GM21737 (cell line): ENCODE data around the gene NECTIN1.

ENCODE experiments used
- ATAC-seq: cut with Tn5 transposase; IDR thresholded peaks from one replicate; pipeline ENCODE4 v1.9.1; 2021; ENCODE audit warnings: mild to moderate bottlenecking, moderate library complexity; ENCODE audit not compliant: unreplicated experiment

Gene NECTIN1

GRCh38 chr11:119737366-119738058 lies 8.5 kb upstream of the NECTIN1 start:
- ATAC-seq, result no peak

DNA sequence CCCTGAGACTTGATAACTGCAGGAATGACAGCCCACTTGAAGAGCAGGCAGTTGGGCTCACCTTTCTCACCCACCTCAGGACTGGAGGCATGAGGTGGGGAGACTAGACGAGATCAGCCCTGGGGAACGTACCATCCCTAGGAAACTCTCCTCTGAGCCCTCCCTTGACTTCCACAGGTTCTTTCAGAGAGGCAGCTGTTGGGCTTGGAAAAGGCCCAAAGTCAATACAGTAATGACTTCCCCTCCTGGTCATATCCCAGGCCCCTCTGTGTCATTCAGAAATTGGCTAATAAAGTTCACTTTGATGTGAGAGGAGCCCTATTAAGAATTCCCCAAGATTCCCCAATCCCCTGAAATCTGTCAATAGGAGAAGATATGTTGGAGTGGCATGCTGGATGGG lies 5.8 kb upstream of the NECTIN1 start:
- ATAC-seq, result no peak

- no peak for ATAC-seq
These were observed 1.9 kb upstream of the NECTIN1 start for GRCh38 chr11:119730789-119731386.

- ATAC-seq, result no peak
These were observed 1.1 kb upstream of the NECTIN1 start for GRCh38 chr11:119729951-119730613.

DNA sequence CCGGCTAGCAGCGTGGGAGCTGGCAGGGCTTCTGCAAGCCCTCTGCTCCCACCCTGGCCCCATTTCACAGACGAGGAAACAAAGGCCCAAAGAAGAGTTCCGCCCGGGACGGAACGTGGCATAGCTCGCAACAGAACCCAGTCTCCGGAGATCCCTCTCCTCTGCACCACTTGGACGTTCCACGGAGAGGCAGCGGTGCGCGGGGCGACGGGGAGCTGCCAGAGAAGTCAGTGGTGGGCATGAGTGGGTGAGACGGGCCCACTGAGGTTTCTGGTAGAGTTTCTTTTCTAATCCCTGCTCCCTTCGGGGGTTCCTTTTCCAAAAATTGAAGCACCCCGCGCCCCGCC lies 554 bp upstream of the NECTIN1 start:
- ATAC-seq, result no peak

- ATAC-seq, result no peak
These were observed 781 bp downstream of the NECTIN1 start for GRCh38 chr11:119728211-119728626.

DNA sequence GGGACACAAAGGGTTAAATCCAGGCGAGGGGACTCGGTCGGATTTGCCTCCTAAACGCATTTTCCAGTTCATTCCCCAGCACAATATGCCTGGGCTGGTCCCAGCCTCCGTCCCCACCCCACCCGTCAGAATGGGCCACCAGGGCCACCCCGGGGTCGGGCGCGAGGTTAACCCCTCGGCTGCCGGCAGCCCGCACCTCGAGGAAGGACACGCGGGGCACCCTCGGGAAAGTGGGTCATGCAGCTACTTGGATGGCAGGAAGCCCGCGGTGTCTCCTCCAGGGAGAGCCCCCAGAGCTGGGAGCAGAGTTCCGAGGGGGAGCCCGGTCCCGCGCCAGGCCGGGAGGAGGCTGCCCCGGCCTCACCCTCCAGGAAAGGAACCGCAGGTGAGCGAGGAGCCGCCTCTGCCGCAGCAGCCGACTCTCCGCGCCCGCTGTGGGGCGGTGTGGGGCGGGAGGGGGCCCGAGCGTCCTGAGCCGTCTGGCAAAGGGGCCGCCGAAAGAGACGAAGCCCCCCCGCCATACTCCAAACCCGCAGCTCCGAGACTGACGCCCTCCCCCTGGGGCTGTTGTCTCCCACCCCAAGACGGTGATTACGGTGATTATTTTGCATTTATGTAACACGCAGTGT lies 1.4 kb downstream of the NECTIN1 start:
- ATAC-seq, result no peak

DNA sequence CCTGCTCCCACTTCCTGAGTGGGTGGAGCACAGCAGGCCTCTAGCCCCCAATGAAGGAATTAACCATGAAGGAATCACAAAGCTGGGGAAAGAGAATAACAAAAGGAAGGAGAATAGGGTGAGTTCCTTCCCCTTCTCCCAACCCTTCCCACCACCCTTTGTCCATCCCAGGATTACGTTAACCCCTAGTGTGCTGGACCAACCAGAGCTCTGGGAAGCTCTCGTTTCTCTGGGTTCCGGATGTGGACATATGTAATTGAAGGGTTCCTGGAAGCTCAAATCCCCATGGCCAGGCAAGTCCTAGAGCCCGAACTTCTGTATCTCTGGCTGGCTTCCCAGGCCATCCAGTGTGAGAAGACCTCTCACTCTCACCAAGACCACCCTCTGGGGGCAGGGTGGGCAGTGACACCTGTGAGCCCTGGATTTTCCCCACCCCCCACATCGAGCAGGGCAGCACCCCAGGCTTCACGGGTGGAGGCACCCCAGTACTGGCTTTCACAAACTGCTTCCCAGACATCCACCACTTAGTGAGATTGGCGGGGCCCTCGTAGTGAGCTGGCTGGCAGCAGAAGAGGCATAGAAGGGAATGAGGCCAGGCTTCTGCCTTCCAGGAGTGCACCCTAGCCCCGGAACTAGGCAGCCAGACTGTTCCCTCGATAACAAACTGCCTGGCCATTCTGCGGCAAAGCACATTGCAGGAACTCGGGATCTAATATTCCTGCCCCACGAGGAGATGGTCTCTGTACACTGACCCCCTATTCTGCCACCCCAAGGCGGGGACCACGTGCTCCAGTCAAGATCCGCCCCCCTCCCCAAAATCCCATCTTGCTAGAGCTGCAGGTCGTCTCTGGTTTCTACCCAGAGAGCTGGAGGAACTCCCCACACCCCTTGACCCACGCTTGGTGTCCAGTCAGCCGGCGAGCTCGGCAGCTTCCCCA lies 2.1 kb downstream of the NECTIN1 start:
- no peak for ATAC-seq

DNA sequence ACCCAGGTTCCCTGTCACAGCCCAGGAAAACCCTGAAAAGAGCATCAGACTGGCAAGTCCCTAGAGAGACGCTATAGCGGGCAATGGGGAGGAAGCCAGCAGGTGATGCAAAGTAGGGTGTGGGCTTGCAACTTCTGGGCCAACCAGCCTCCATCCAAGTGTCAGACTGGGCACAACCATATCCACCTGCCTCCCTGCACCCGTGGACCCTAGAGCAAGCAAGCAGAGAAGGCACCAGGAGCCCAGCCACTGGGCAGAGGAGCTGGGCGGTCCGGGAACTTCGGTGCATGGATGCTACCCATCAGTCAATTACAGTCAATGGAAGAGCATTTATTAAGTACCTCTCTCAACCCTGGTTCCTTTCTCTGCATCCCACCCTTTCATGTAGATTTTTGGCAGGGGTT lies 2.8 kb downstream of the NECTIN1 start:
- ATAC-seq, result no peak

- no peak for ATAC-seq
These were observed 4.0 kb downstream of the NECTIN1 start for GRCh38 chr11:119724956-119725355.

DNA sequence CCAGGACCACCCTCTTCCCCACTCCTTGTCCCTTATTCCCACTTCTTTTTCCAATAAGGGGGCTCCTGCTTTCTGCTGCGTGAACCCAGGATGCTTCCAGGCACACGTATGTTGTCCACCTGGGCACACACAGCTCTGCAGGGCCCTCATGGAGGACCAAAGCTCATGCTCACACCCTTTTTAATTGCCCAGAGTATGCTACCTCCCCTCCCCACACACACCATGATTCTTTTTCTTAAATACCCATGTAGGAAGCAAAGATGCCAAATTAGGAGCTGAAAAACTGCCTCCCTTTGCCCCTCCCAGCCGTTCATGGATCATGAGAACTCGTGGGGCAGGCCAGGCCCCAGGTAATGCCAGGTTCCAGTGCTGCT lies 5.1 kb downstream of the NECTIN1 start:
- ATAC-seq, result no peak

DNA sequence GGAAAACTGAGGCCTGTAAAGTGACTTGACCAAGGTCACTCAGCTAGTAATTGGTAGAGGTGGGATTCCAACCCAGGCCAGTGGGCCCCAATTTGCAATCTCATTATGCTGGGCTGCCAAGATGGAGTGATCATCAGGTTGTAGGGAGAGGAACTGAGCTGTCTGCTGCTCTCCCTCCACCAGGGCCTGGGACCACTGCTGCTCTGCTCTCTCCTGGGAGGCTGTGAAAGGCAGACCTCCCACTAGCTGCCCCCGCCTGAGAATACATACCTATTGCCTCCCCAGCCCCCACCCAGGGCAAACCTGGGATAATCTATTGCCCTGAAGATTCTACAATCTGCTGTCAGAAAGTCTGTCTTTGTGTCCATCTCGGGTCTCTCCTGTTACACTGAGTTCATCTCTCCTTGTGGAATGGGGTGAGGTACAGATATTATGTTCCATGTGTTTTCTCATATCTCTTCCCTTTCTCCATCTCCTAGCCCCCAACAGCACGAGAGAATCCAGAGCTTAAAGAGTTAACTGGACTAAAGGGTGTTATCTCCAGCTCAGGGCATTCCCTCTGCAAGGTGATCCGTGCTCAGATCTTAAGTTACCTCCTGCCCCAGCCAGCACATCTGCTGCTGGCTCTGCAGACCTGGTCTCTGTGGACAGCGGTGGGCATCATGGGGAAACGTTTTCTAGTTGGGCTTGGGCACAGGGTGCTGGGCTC lies 5.6 kb downstream of the NECTIN1 start:
- no peak for ATAC-seq

- no peak for ATAC-seq
These were observed 6.7 kb downstream of the NECTIN1 start for GRCh38 chr11:119722281-119722794.

DNA sequence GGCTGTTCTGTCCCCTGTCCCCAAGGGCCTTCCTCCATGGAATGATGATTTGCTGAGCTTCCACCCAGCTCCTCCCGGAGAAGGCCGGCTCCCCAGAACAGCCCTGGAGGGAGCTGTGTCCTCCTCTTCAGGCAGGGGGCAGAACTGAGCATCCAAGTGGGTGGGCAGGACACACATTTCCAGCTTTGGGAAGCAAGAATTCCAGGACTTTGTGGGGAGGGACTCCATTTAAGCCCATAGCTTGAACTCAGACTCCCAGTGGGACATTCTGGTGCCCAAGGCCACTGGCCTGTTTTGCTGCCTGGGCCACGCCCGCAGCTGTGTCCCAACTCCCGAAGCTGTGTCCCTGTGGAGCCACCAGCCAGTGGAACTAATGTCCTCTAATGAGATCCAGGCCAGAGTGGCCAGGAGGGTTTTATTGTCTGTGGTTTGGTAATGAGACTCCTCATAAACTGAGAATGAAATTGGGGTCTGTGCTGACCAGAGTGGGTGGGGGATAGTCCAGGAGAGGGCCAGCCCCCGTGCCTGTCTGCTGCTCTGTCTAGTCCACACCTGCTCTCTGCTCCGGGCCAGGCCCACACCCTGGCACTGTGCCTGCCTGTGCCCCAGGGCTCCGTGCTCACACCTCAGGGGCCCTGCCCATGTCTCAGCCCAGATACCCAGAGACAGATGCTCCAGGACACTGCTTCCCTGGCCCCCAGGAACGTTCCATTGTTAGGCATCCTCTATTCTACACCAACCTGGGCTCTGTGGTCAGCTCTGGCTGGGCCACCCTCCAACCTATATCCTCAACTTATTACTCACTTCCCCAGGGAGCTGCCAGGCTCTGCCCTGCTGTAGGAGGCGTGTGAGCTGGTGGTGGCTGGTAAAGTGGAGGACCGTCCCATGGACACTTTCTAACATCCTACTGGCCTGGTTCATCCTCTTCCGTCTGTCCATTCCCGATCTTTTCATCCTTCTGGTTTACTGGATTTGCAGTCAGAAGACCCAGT lies 7.6 kb downstream of the NECTIN1 start:
- ATAC-seq, result no peak

DNA sequence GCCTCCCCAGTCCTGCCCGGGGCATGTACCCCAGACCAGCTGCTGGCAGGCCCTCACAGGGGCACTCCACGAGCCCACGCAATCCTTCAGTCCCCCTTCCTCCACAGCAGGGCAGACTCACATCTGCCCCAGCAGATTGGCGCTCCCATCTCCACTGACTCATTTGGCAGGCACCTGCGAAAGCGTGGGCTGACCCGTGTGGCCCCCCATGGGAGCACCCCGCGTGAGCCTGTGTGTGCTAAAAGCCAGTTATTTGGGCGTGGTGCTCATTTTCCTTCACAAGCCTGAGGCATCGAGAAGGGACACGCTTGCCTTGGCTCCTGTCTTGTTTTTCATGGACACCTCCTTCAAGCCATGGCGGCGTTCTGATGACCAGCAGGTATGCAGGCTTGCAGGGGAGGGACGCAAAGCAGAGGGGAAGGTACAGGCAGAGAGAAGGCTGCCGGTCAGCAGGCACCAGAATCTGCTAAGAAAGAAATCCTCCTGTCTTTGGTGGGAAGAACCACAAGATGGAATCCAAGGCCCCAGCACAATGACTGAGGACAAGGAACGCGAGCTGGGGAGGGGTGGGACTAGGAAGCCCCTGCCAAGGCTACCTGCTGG lies 8.6 kb downstream of the NECTIN1 start:
- ATAC-seq, result no peak

DNA sequence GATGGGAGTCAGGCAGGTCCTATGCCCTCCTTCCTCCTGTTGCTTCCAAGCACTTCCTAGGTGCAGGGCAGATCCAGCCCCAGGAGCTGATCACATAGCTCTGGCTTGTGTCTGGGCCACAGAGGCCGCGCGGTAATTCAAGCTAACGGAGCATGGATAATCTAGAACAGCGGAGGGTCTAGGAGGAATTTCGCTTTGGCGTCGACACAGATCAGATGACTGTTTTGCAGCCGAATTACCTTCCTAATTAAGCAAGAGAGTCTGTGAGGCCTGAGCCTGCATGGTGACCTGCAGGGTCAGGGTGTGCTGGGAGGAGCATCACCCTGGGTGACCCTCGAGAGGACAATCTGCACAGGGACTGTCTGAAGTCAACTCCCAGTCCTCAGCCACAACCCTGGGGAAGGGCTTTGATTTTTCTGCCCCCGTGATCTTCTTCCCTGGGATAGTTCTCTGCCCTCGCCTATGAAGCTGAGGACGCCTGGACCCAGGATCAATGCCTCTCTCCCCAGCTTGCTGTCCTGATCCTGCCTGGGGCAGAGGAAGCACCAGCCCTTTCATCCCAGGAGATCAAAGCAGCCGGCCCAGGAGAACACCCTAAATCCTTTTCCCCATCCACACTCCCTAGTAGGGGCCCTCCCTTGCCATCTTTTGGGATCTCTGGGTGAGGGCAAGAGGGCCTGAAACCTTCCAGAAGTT lies 11.0 kb downstream of the NECTIN1 start:
- no peak for ATAC-seq

- ATAC-seq, result no peak
These were observed 12.2 kb downstream of the NECTIN1 start for GRCh38 chr11:119716582-119717498.
